GM11168 (cell line): Measurements from ENCODE around the gene CD163.
"Not testable (repeated sequence)": the region's sequence is repeated elsewhere in the genome, so short reads cannot be mapped to it uniquely, and the experiment has no call there.

Experiments
- in situ Hi-C: fragments of 300-500 bp; cut with MboI; formaldehyde crosslinking; loops from one replicate; pipeline ENCODE4 v1.12.0; 2022; ENCODE audit warnings: low sequenced_read_pairs; ENCODE audit not compliant: unreplicated experiment

CD163 gene

GRCh38 chr12:7451756-7452155, 51.8 kb downstream of the CD163 start:
- in situ Hi-C loops = loop anchor here (5.0 to 10.0 kb wide), 2 partner anchors 183 to 229 kb away; no protein-coding TSS in a partner anchor

DNA sequence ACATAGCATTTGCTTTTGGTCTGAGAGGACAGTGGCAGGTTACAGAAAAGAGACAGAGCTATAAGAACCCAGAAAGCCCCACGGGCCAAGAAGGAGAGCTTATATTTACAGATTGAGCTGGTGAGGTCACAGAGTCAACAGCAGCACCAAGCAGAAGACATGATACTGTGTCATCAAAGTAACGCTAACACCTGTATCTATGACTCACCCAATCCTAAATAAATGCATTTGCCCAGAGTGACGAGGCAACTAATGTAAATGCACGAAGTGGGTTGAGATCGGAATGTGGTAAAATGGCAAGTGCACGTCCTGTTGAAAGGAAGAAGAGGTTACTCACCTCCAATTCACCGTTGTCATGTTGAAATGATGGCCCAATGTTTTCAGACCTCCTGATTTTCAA, 52.9 kb downstream of the CD163 start:
- in situ Hi-C loops = loop anchor here (5.0 to 10.0 kb wide), 2 partner anchors 184 to 228 kb away; no protein-coding TSS in a partner anchor

GRCh38 chr12:7448099-7448498, 55.5 kb downstream of the CD163 start:
- in situ Hi-C loops = no loop called here

- in situ Hi-C loops = no loop called here
Measured at GRCh38 chr12:7444537-7444936, 59.0 kb downstream of the CD163 start.

DNA sequence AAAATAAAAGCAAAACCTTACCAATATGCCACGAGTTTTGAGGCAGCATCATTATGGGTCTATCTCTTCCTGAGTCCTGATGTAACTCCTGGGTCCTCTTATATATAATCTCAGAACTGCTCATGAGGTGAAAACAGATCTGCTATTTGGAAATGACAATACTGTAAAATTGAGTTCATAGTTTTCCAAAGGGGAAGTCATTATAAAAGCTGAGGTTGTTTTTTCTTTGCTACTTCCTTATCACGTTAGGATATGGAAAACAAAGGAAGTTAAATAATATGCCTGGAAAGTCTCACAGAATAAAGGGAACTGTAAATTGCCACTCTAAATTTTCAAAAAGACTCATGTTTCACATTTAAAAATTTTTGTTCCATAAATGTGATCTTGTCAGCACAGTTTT, 59.5 kb downstream of the CD163 start, which contains the start of gene CD163L1:
TSS of gene CD163L1 (minus strand) at position 78 of the 400 bp plus-strand sequence. CDS start at position 52, 26 bp downstream.
- in situ Hi-C loops = no loop called here

DNA sequence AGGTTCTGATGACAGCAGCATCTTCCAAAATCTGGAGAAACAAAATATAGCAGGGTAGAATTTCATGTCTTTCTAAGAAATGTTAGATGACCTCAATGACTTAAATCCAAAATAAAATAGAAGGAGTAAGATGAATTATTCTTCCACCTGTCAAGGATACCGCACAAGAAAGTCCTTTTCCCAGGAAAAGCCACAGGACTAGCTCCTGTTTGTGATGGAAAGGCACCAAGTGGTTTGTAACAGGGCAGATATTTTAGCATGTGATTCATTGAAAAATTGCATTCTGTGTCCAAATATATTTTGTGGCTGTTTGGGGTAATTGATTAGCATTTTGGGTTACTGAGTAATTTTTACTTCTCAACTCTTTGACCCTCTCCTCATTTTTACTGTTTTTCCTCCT, 62.4 kb downstream of the CD163 start:
- in situ Hi-C loops = no loop called here

DNA sequence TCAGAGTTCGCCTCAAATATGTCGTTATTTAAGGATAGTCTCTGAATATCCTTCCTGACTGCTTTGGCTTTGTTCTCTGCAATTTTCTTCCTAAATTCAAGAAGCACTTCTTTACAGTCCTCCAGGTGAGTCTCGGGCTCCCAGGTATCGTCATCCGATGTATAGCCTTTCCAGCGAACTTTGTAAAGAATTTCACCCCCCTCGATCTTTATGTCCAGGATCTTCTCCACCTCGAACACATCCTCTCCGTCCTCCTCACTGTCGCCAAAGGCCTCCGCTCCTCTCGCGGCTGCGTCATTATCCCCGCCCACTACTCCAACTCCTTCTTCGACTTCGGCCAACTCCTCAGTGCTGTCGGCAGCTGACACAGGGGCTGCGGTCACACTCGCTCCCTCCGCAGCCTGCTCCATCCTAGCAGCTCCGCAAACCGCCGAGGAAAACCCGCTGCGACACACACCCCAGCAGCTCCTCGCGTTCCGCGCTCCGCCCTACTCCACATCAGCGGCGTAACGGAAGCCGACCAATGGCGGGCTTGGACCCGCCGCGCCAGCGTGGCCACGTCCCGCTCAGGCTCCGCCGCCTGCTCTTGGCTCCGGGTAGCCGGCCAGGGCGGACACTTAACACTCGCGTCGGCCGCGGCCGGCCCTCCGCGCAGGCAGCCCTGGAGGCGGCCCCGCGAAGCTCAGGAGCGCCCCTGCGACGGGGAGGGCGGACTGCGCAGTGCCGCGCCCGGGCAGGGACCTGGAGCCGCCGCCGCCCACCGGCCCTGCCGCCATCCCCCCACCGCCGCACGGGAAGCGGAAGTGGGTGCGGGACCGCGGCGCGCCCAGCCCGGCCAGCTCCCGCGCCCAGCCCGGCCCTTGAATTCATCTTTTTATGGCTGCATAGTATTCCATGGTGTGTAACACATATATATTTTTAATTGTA, 63.7 kb downstream of the CD163 start:
- in situ Hi-C loops = no loop called here

DNA sequence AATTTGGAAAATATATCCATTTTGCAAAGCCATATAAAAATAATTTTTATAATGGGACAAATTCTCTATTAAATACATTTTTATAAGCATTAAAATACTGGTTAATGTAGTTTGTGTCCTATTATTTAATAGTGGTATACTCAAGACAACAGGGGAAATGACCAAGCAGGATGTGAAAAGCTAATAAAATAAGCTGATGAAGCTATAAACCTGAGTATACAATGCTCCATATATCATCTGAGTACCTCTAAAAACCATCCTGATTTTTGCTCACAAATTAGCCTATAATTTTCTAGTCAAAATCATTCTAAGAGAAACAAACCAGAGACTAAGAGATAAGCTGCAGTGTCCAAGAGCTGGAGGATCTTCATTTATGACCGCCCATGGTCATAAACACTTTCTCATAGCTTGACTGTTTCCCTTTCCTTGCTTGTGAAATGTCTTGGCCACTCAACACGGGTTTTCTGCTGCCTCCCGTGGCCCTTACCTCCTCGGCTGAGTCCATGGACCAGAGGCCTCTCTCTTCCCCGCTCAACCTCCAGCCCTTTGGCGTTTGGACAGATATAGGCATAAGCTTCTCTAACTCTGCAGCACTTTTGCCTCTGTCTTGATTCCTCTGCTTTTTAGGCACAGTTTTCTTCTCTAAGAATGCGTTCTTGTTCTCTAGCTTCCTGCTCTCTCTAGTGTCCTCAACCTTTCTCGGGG, 65.1 kb downstream of the CD163 start:
- in situ Hi-C loops = not testable (repeated sequence)

- in situ Hi-C loops = not testable (repeated sequence)
Measured at GRCh38 chr12:7437494-7437893, 66.1 kb downstream of the CD163 start.

GRCh38 chr12:7434670-7435069, 68.9 kb downstream of the CD163 start:
- in situ Hi-C loops = no loop called here

GRCh38 chr12:7433276-7433822, 70.2 kb downstream of the CD163 start:
- in situ Hi-C loops = no loop called here

GRCh38 chr12:7431993-7432685, 71.4 kb downstream of the CD163 start:
- in situ Hi-C loops = no loop called here
